ENCODE results near the gene SCAMP1.
"Not testable (repeated sequence)": the region's sequence is repeated elsewhere in the genome, so short reads cannot be mapped to it uniquely, and the experiment has no call there.

The SCAMP1 gene

GRCh38 chr5:78359831-78360673, at the start of gene SCAMP1:
Gene SCAMP1, plus strand, starts transcription at chr5:78360617. Its CDS starts 55 bp downstream, at chr5:78360672.
- peak; percentile 87 for DNase-seq (ENCODE audit: low read depth)

- no peak for DNase-seq (ENCODE audit: low read depth)
Observed at GRCh38 chr5:78317515-78317914, 42.9 kb upstream of the SCAMP1 start.

- DNase-seq (ENCODE audit: low read depth): no peak
Observed at GRCh38 chr5:78318337-78318736, 42.1 kb upstream of the SCAMP1 start.

GRCh38 chr5:78320401-78320800, 40.0 kb upstream of the SCAMP1 start:
- DNase-seq (ENCODE audit: low read depth): no peak

GRCh38 chr5:78323241-78323640, 37.2 kb upstream of the SCAMP1 start:
- DNase-seq (ENCODE audit: low read depth): no peak

GRCh38 chr5:78326930-78327329, 33.5 kb upstream of the SCAMP1 start:
- no peak for DNase-seq (ENCODE audit: low read depth)

- DNase-seq (ENCODE audit: low read depth): no peak
Observed at GRCh38 chr5:78327761-78328510, 32.5 kb upstream of the SCAMP1 start.

- DNase-seq (ENCODE audit: low read depth): no peak
Observed at GRCh38 chr5:78328585-78329173, 31.7 kb upstream of the SCAMP1 start.

- no peak for DNase-seq (ENCODE audit: low read depth)
Observed at GRCh38 chr5:78331523-78332080, 28.8 kb upstream of the SCAMP1 start.

GRCh38 chr5:78334811-78335210, 25.6 kb upstream of the SCAMP1 start:
- DNase-seq (ENCODE audit: low read depth): no peak

GRCh38 chr5:78335976-78336375, 24.4 kb upstream of the SCAMP1 start:
- no peak for DNase-seq (ENCODE audit: low read depth)

- no peak for DNase-seq (ENCODE audit: low read depth)
Observed at GRCh38 chr5:78336698-78337097, 23.7 kb upstream of the SCAMP1 start.

GRCh38 chr5:78339617-78340436, 20.6 kb upstream of the SCAMP1 start:
- no peak for DNase-seq (ENCODE audit: low read depth)

GRCh38 chr5:78341440-78341839, 19.0 kb upstream of the SCAMP1 start:
- no peak for DNase-seq (ENCODE audit: low read depth)

- DNase-seq (ENCODE audit: low read depth): no peak
Observed at GRCh38 chr5:78345485-78345884, 14.9 kb upstream of the SCAMP1 start.

- DNase-seq (ENCODE audit: low read depth): no peak
Observed at GRCh38 chr5:78353520-78353919, 6.9 kb upstream of the SCAMP1 start.

- DNase-seq (ENCODE audit: low read depth): no peak
Observed at GRCh38 chr5:78354066-78354670, 6.2 kb upstream of the SCAMP1 start.

- DNase-seq (ENCODE audit: low read depth): no peak
Observed at GRCh38 chr5:78355561-78355960, 4.9 kb upstream of the SCAMP1 start.

GRCh38 chr5:78359455-78359830, 974 bp upstream of the SCAMP1 start:
- not testable (repeated sequence) for DNase-seq (ENCODE audit: low read depth)

GRCh38 chr5:78360674-78360923, 182 bp downstream of the SCAMP1 start:
- DNase-seq (ENCODE audit: low read depth): no peak

GRCh38 chr5:78360924-78361630, 660 bp downstream of the SCAMP1 start:
- DNase-seq (ENCODE audit: low read depth): peak; percentile 62
